ENCODE data around the gene GRM2. TPM values are rescaled to one million over a fixed set of nuclear protein-coding genes. Genes with fewer than 3 reads are reported as not detected.

Gene GRM2
- total and polyA plus RNA-seq, 2 of the 8 experiments (the other 6 are each of a cell fraction or from before 2014, with no cell fraction given): 3.9 to 10.5 TPM

DNA sequence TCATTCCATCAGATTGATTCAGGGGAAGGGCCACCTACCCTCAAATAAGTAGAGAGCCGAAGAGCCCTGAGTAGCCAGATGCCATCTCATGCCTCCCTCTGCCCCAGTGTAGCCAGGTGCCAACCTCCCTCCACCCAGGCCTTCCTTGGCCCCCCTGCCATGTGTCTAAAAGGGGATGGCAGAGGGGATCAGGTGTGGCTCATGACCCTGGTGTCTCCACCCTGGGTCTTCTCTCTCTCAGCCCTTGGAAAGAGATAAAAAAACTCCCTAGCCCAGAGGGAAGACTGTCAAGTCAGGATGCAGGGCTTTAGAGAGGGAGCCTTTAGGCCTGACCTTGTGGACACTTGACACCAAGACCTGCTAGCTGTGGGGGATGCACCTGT, 5.2 kb downstream of the GRM2 start:
- peaks cover 13 to 24% (median 23%) of the 10 kb centered on the region in 4 experiments; a peak in 6 of 7 replicates for H3K27me3 ChIP-seq (replicated peaks in 1 of 4; ENCODE audit: control insufficient read depth in 3 of 4, extremely low read depth in 1 of 4, insufficient read depth in 3 of 4, low read length in 3 of 4)
- H3K79me2 ChIP-seq (ENCODE audit: control insufficient read depth in 1 of 2, insufficient read depth in 2 of 2, low read length in 2 of 2): no peaks in the 10 kb centered on the region
- H3K79me1 ChIP-seq (ENCODE audit: low read depth, low read length): no peaks in the 10 kb centered on the region
- H4K5ac ChIP-seq (ENCODE audit: insufficient read length, low read depth, low read length): no peak overlapping the region
- DNase-seq (ENCODE audit: low read depth in 1 of 2, low spot score in 2 of 2) (peak in 1 of 2 experiments; percentile 27), FAIRE-seq (no peak)
- no peak overlapping the region for H2BK12ac ChIP-seq (ENCODE audit: low read depth, low read length)
- H2AFZ ChIP-seq (ENCODE audit: low read length): no peak overlapping the region
- H3K27ac ChIP-seq (ENCODE audit: low read depth, low read length): no peak overlapping the region
- H3K9ac ChIP-seq (replicated peaks in 1 of 4; ENCODE audit: extremely low read depth in 1 of 4, low read depth in 3 of 4, low read length in 3 of 4): no peak overlapping the region
- POLR2A ChIA-PET (ENCODE audit: partially characterized antibody): no interaction called here
- no peak overlapping the region for H3K4me2 ChIP-seq (ENCODE audit: insufficient read depth in 1 of 2, low read depth in 2 of 2, low read length in 2 of 2)
- H3K56ac ChIP-seq (replicated peaks; ENCODE audit: insufficient read length, low read depth, low read length): no peak overlapping the region
- peaks cover 2 to 11% of the 10 kb centered on the region in 2 experiments for H4K20me1 ChIP-seq (replicated peaks in 1 of 2; ENCODE audit: control insufficient read depth in 1 of 2, insufficient read depth in 2 of 2, low read length in 2 of 2)
- no peak overlapping the region for H3K14ac ChIP-seq (ENCODE audit: insufficient read length)
- no peak overlapping the region for H3K4me3 ChIP-seq (ENCODE audit: extremely low read depth in 1 of 4, insufficient read depth in 2 of 4, low read depth in 3 of 4, low read length in 4 of 4)
- no peak overlapping the region for H2AK5ac ChIP-seq (ENCODE audit: low read depth, low read length)
- H3K4ac ChIP-seq (replicated peaks; ENCODE audit: insufficient read length, low read depth, low read length): no peak overlapping the region
- peaks cover 10% of the 10 kb centered on the region; the same call in 1 of the 2 replicates for H3K23me2 ChIP-seq (ENCODE audit: low read depth, low read length)
- no peak overlapping the region for H3K23ac ChIP-seq (ENCODE audit: insufficient read length)
- H3K18ac ChIP-seq (ENCODE audit: extremely low read depth, low read length): no peak overlapping the region
- no peak overlapping the region for H2BK20ac ChIP-seq (ENCODE audit: low read length)
- 100% methylated on average over 1 of the region's 1 CpG; no CpG with 5 or more reads in 1 of the 2 experiments for WGBS, 2 experiments (ENCODE audit: extremely low coverage in 1 of 2, insufficient coverage in 1 of 2, insufficient read length in 1 of 2, insufficient replicate concordance in 2 of 2, low coverage in 1 of 2, low lambda C conversion rate in 2 of 2, missing lambda C conversion rate in 1 of 2)
- no peak overlapping the region for H4K91ac ChIP-seq (replicated peaks; ENCODE audit: insufficient read length, low read length)
- no peak overlapping the region for H2BK120ac ChIP-seq (replicated peaks; ENCODE audit: low read depth, low read length)
- no peaks in the 10 kb centered on the region for H3K36me3 ChIP-seq (ENCODE audit: control insufficient read depth in 2 of 4, insufficient read depth in 4 of 4, low read length in 3 of 4)
- H3K9me3 ChIP-seq (ENCODE audit: insufficient read depth in 2 of 2, low read depth in 1 of 2, low read length in 1 of 2): no peaks in the 10 kb centered on the region
- no peak overlapping the region for H2BK15ac ChIP-seq (ENCODE audit: low read length)
- peaks cover 0 to 8% (median 3%) of the 10 kb centered on the region in 4 experiments; a peak in 3 of 7 replicates for H3K4me1 ChIP-seq (replicated peaks in 1 of 4; ENCODE audit: control insufficient read depth in 3 of 4, insufficient read depth in 4 of 4, low read length in 3 of 4)
- CTCF ChIA-PET (ENCODE audit: partially characterized antibody): interaction anchor here (1.6 to 2.1 kb wide), 2 partner anchors 31 to 86 kb away, joined by 3 to 9 read pairs; no protein-coding TSS in a partner anchor
- no peak overlapping the region for H2BK5ac ChIP-seq (ENCODE audit: low read depth, low read length)
- no peak overlapping the region for H4K8ac ChIP-seq (ENCODE audit: extremely low read depth, insufficient read depth, low read length)
- TF ChIP-seq KDM4A (IDR thresholded peaks at IDR 0.05; ENCODE audit: low read depth, low read length, severe bottlenecking) (no peak), POLR2AphosphoS5 (IDR thresholded peaks at IDR 0.05; ENCODE audit: low read depth, low read length) (no peak), CTBP2 (IDR thresholded peaks at IDR 0.05; ENCODE audit: borderline replicate concordance, insufficient read depth, insufficient read length, low read length) (no peak), PHF8 (conservative IDR thresholded peaks at IDR 0.05; ENCODE audit: low read depth, low read length) (no peak), BACH1 (IDR thresholded peaks at IDR 0.05; ENCODE audit: low read length) (no peak), ZNF274 (IDR thresholded peaks at IDR 0.05; ENCODE audit: borderline replicate concordance, extremely low read depth, low read length) (no peak), SP2 (IDR thresholded peaks at IDR 0.05; ENCODE audit: low read length) (no peak), TEAD4 (IDR thresholded peaks at IDR 0.05; ENCODE audit: low read depth, low read length) (no peak), SRF (IDR thresholded peaks at IDR 0.05; ENCODE audit: low read depth, low read length) (no peak), CEBPB (IDR thresholded peaks at IDR 0.05; ENCODE audit: low read depth, low read length) (no peak), YY1 (IDR thresholded peaks at IDR 0.05; ENCODE audit: low read depth, low read length) (no peak), CHD1 (IDR thresholded peaks at IDR 0.05; ENCODE audit: low read depth, low read length) (no peak), SIRT6 (IDR thresholded peaks at IDR 0.05; ENCODE audit: low read length) (no peak), SIN3A (conservative IDR thresholded peaks at IDR 0.05 in 1 of 2, IDR thresholded peaks at IDR 0.05 in 1 of 2; ENCODE audit: low read depth in 1 of 2, low read length in 2 of 2) (no peak)
- TF ChIP-seq, protein P1, sequence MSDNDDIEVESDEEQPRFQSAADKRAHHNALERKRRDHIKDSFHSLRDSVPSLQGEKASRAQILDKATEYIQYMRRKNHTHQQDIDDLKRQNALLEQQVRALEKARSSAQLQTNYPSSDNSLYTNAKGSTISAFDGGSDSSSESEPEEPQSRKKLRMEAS (IDR thresholded peaks at IDR 0.05): no peak

Data from H1 (cell line).